Gastrocnemius medialis (tissue), 4 donors: Measurements from ENCODE around the gene OCA2. TPM values are rescaled to one million over a fixed set of nuclear protein-coding genes. Genes with fewer than 3 reads are reported as not detected.
"Not testable (repeated sequence)": the region's sequence is repeated elsewhere in the genome, so short reads cannot be mapped to it uniquely, and the experiment has no call there.

Experiments used
- ATAC-seq, 2 donors: fragments of 150-250 bp; one replicate each; pipeline ENCODE4 v1.9.1; 2016
- DNase-seq, 2 donors: peaks; one replicate each; pipeline ENCODE4 v3.0.0-alpha.2; 2019
- H3K27ac ChIP-seq, 4 donors: fragments of 200-600 bp; sonication (generic); 1 replicate in 1 of 4; 2 replicates in 3 of 4; pipeline ENCODE4 v1.5.1; 2016 to 2018; ENCODE audit warnings: mild to moderate bottlenecking in 2 of 4, moderate library complexity in 1 of 4
- H3K27me3 ChIP-seq, 3 donors: fragments of 200-600 bp; sonication (generic) in 2 of 3; 1 replicate in 1 of 3; 2 replicates in 2 of 3; pipeline versions ENCODE4 v1.5.1 to v1.6.0; 2016 to 2019; ENCODE audit warnings: mild to moderate bottlenecking in 1 of 3, moderate library complexity in 1 of 3
- H3K36me3 ChIP-seq, 2 donors: fragments of 200-600 bp; sonication (generic) in 1 of 2; one replicate each; pipeline ENCODE4 v1.5.1; 2017 to 2018
- H3K4me1 ChIP-seq, 2 donors: fragments of 200-600 bp; sonication (generic) in 1 of 2; one replicate each; pipeline ENCODE4 v1.5.1; 2016 to 2017; ENCODE audit warnings: mild to moderate bottlenecking in 2 of 2
- H3K4me3 ChIP-seq, 4 donors: fragments of 200-600 bp; sonication (generic) in 3 of 4; 1 replicate in 1 of 4; 2 replicates in 3 of 4; pipeline ENCODE4 v1.5.1; 2016 to 2019; ENCODE audit warnings: mild to moderate bottlenecking in 2 of 4
- H3K9me3 ChIP-seq, 3 donors: fragments of 200-600 bp; sonication (generic) in 2 of 3; 1 replicate in 1 of 3; 2 replicates in 2 of 3; pipeline ENCODE4 v1.5.1; 2016 to 2019
- CTCF ChIP-seq, 5 experiments: fragments of 450-650 bp in 3 of 5; fragments of 200-600 bp in 2 of 5; sonication (generic) in 2 of 5; IDR thresholded peaks in 4 of 5; conservative IDR thresholded peaks in 1 of 5; 1 replicate in 4 of 5; 2 replicates in 1 of 5; pipeline ENCODE4 v1.5.1; 2016 to 2019; ENCODE audit warnings: antibody characterized with exemption in 5 of 5, mild to moderate bottlenecking in 3 of 5, moderate library complexity in 3 of 5
- POLR2A ChIP-seq, 2 donors: fragments of 450-650 bp; IDR thresholded peaks; one replicate each; pipeline ENCODE4 v1.6.1; 2017; ENCODE audit warnings: antibody characterized with exemption in 2 of 2, mild to moderate bottlenecking in 2 of 2, moderate library complexity in 2 of 2
- in situ Hi-C, 4 donors: fragments of 200-750 bp; cut with MboI; loops; one replicate each; pipeline versions ENCODE4 v1.15.0 to v1.8.0; 2017; ENCODE audit warnings: low sequenced_read_pairs in 4 of 4
- intact Hi-C: fragments of 100-400 bp; cut with DNase I; formaldehyde crosslinking; loops from one replicate; pipeline ENCODE4 v1.15.1; 2023; ENCODE audit warnings: low total_unique reads
- total RNA-seq, 4 donors: library from RNA; depleted of rRNA; stranded (reverse); fragments of >200 nt; gene quantifications; one replicate each; pipeline versions ENCODE4 v1.1.0 to v1.2.3, GENCODE V29; 2016

OCA2 gene
- total RNA-seq, 4 donors from 2014 or later: 0.16 to 0.63 (median 0.41) TPM; not detected in 1

GRCh38 chr15:28014623-28015200, 84.4 kb downstream of the OCA2 start:
- no peaks in the 10 kb centered on the region for H3K27me3 ChIP-seq
- ATAC-seq (no peak), DNase-seq (no peak)
- TF ChIP-seq CTCF (IDR thresholded peaks at IDR 0.05 in 4 of 5, conservative IDR thresholded peaks at IDR 0.05 in 1 of 5) (no peak), POLR2A (IDR thresholded peaks at IDR 0.05) (no peak)
- intact Hi-C loops (no loop called here), in situ Hi-C loops (no loop called here)
- no peak overlapping the region for H3K27ac ChIP-seq
- no peaks in the 10 kb centered on the region for H3K4me1 ChIP-seq
- H3K4me3 ChIP-seq: no peak overlapping the region
- no peaks in the 10 kb centered on the region for H3K36me3 ChIP-seq
- no peaks in the 10 kb centered on the region for H3K9me3 ChIP-seq

GRCh38 chr15:28013976-28014375, 85.1 kb downstream of the OCA2 start:
- no peaks in the 10 kb centered on the region for H3K36me3 ChIP-seq
- no peaks in the 10 kb centered on the region for H3K27me3 ChIP-seq
- TF ChIP-seq POLR2A (IDR thresholded peaks at IDR 0.05): no peak
- TF ChIP-seq CTCF (IDR thresholded peaks at IDR 0.05 in 4 of 5, conservative IDR thresholded peaks at IDR 0.05 in 1 of 5): no peak
- H3K27ac ChIP-seq: no peak overlapping the region
- no peaks in the 10 kb centered on the region for H3K4me1 ChIP-seq
- no peak for ATAC-seq
- intact Hi-C loops (no loop called here), in situ Hi-C loops (no loop called here)
- H3K4me3 ChIP-seq: no peak overlapping the region
- no peaks in the 10 kb centered on the region for H3K9me3 ChIP-seq
- DNase-seq: no peak

DNA sequence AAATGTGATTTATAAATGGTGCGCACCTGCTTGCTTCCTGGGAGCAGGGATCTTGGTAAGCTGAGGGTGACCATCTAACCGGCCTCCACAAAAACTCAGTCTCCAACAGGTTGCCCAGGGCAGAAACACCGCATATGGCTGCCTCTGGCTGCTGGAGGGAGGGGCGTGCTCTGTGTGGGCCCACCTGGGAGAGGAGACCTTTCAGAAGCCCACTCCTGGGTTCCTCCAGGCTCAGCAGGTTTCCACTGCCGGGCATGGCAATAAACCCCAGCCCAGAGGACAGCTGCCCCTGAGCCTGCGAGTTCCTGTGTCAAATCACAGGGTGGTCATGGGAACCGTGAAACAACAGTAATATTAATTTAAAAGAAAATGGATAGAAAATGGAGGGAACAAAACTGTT, 85.6 kb downstream of the OCA2 start:
- no peaks in the 10 kb centered on the region for H3K4me1 ChIP-seq
- no peaks in the 10 kb centered on the region for H3K27me3 ChIP-seq
- no peak for DNase-seq
- H3K4me3 ChIP-seq: no peak overlapping the region
- TF ChIP-seq POLR2A (IDR thresholded peaks at IDR 0.05): no peak
- no peak for TF ChIP-seq CTCF (IDR thresholded peaks at IDR 0.05 in 4 of 5, conservative IDR thresholded peaks at IDR 0.05 in 1 of 5)
- H3K9me3 ChIP-seq: no peaks in the 10 kb centered on the region
- ATAC-seq: no peak
- in situ Hi-C loops: no loop called here
- H3K27ac ChIP-seq: no peak overlapping the region
- no peaks in the 10 kb centered on the region for H3K36me3 ChIP-seq
- intact Hi-C loops: no loop called here

- DNase-seq: no peak
- Histone ChIP-seq H3K36me3 (no peaks in the 10 kb centered on the region), H3K27ac (no peak overlapping the region), H3K27me3 (no peaks in the 10 kb centered on the region), H3K9me3 (no peaks in the 10 kb centered on the region), H3K4me3 (no peak overlapping the region), H3K4me1 (no peaks in the 10 kb centered on the region)
- in situ Hi-C loops: no loop called here
- TF ChIP-seq CTCF (IDR thresholded peaks at IDR 0.05 in 4 of 5, conservative IDR thresholded peaks at IDR 0.05 in 1 of 5) (no peak), POLR2A (IDR thresholded peaks at IDR 0.05) (no peak)
- ATAC-seq: no peak
- intact Hi-C loops: no loop called here
Observed at GRCh38 chr15:28012231-28012630, 86.9 kb downstream of the OCA2 start.

DNA sequence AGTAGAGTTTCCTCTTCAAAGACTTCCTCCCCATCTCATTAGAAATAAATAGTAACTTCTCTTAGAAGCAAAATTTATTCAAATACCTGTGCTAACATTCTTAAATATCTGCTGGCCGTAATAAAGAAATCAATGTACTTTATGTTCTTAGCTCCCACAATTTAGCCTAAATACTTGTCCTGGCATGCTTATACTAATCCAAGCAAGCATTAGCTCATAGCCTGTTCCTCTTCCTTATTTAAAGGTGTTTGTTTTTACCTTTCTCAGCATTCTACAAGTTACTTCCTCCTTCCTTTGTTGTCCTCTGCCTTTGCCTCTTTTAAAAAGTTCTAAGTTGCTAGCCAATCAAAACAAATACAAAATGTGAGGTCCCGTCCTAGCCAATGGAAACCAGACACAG, 90.9 kb downstream of the OCA2 start:
- H3K9me3 ChIP-seq, ATAC-seq, H3K4me1 ChIP-seq, H3K27me3 ChIP-seq, H3K27ac ChIP-seq, H3K36me3 ChIP-seq, H3K4me3 ChIP-seq, in situ Hi-C loops, DNase-seq, intact Hi-C loops: not testable (repeated sequence)
